ENCODE data around the gene CALHM5.
"Not testable (repeated sequence)": the region's sequence is repeated elsewhere in the genome, so short reads cannot be mapped to it uniquely, and the experiment has no call there.

The CALHM5 gene

GRCh38 chr6:116485559-116486184 is 25.8 kb upstream of the CALHM5 start:
- Histone ChIP-seq H3K9me3 (ENCODE audit: control insufficient read depth, low read length) (no peaks in the 10 kb centered on the region), H3K4me2 (ENCODE audit: low read length) (no peak overlapping the region), H3K9ac (no peak overlapping the region), H3K27me3 (ENCODE audit: control insufficient read depth, insufficient read depth, low read length) (no peaks in the 10 kb centered on the region), H3K4me1 (peaks cover 3% of the 10 kb centered on the region), H3K27ac (no peak overlapping the region), H3K79me2 (no peaks in the 10 kb centered on the region), H3K4me3 (ENCODE audit: low read depth, low read length) (no peak overlapping the region), H3K36me3 (ENCODE audit: control insufficient read depth, insufficient read depth, low read length) (no peaks in the 10 kb centered on the region), H2AFZ (no peak overlapping the region)
- no peak for TF ChIP-seq CTCF (IDR thresholded peaks at IDR 0.05)

GRCh38 chr6:116491610-116492330 is 19.7 kb upstream of the CALHM5 start:
- no peak overlapping the region for H3K9ac ChIP-seq
- H3K4me3 ChIP-seq (ENCODE audit: low read depth, low read length) = no peak overlapping the region
- H2AFZ ChIP-seq = no peak overlapping the region
- no peaks in the 10 kb centered on the region for H3K27me3 ChIP-seq (ENCODE audit: control insufficient read depth, insufficient read depth, low read length)
- H3K4me2 ChIP-seq (ENCODE audit: low read length) = no peak overlapping the region
- H3K36me3 ChIP-seq (ENCODE audit: control insufficient read depth, insufficient read depth, low read length) = no peaks in the 10 kb centered on the region
- no peak overlapping the region for H3K27ac ChIP-seq
- H3K9me3 ChIP-seq (ENCODE audit: control insufficient read depth, low read length) = no peaks in the 10 kb centered on the region
- no peaks in the 10 kb centered on the region for H3K79me2 ChIP-seq
- H3K4me1 ChIP-seq = no peaks in the 10 kb centered on the region
- TF ChIP-seq CTCF (IDR thresholded peaks at IDR 0.05) = no peak

GRCh38 chr6:116492331-116493067 is 18.9 kb upstream of the CALHM5 start:
- no peak overlapping the region for H3K27ac ChIP-seq

GRCh38 chr6:116495161-116495560 is 16.3 kb upstream of the CALHM5 start:
- not testable (repeated sequence) for H3K36me3 ChIP-seq (ENCODE audit: control insufficient read depth, insufficient read depth, low read length); H2AFZ ChIP-seq; H3K27me3 ChIP-seq (ENCODE audit: control insufficient read depth, insufficient read depth, low read length); H3K4me1 ChIP-seq; H3K4me2 ChIP-seq (ENCODE audit: low read length); H3K9me3 ChIP-seq (ENCODE audit: control insufficient read depth, low read length); H3K27ac ChIP-seq; H3K79me2 ChIP-seq; H3K4me3 ChIP-seq (ENCODE audit: low read depth, low read length); H3K9ac ChIP-seq

More at GRCh38 chr6:116492331-116493067, 18.9 kb upstream of the CALHM5 start:
- Histone ChIP-seq H3K36me3 (ENCODE audit: control insufficient read depth, insufficient read depth, low read length) (no peaks in the 10 kb centered on the region), H3K4me3 (ENCODE audit: low read depth, low read length) (no peak overlapping the region), H3K27me3 (ENCODE audit: control insufficient read depth, insufficient read depth, low read length) (no peaks in the 10 kb centered on the region), H2AFZ (no peak overlapping the region), H3K9me3 (ENCODE audit: control insufficient read depth, low read length) (no peaks in the 10 kb centered on the region), H3K4me1 (no peaks in the 10 kb centered on the region), H3K9ac (no peak overlapping the region), H3K4me2 (ENCODE audit: low read length) (no peak overlapping the region), H3K79me2 (no peaks in the 10 kb centered on the region)
- TF ChIP-seq CTCF (IDR thresholded peaks at IDR 0.05) = no peak

- H3K4me2 ChIP-seq (ENCODE audit: low read length) = no peak overlapping the region
- no peak overlapping the region for H2AFZ ChIP-seq
- H3K9me3 ChIP-seq (ENCODE audit: control insufficient read depth, low read length) = no peaks in the 10 kb centered on the region
- no peaks in the 10 kb centered on the region for H3K36me3 ChIP-seq (ENCODE audit: control insufficient read depth, insufficient read depth, low read length)
- H3K9ac ChIP-seq = no peak overlapping the region
- no peaks in the 10 kb centered on the region for H3K27me3 ChIP-seq (ENCODE audit: control insufficient read depth, insufficient read depth, low read length)
- H3K4me3 ChIP-seq (ENCODE audit: low read depth, low read length) = no peak overlapping the region
- H3K79me2 ChIP-seq = no peaks in the 10 kb centered on the region
- no peaks in the 10 kb centered on the region for H3K4me1 ChIP-seq
- H3K27ac ChIP-seq = no peak overlapping the region
- no peak for TF ChIP-seq CTCF (IDR thresholded peaks at IDR 0.05)
Measured at GRCh38 chr6:116497113-116497676, 14.2 kb upstream of the CALHM5 start.
